ENCODE results near the gene EIF3CL.
"Not testable (repeated sequence)": the region's sequence is repeated elsewhere in the genome, so short reads cannot be mapped to it uniquely, and the experiment has no call there.

Gene EIF3CL

DNA sequence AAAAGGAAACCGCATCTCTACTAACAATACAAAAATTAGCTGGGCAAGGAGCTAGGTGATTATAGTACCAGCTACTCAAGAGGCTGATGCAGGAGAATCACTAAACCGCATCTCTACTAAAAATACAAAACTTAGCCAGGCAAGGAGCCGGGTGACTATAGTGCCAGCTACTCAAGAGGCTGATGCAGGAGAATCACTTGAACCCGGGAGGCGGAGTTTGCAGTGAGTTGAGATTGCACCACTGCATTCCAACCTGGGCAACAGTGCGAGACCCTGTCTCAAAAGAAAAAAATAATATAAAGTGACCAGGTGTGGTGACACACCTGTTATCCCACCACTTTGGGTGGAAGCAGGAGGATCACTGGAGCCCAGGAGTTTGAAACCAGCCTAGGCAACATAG lies 65.4 kb downstream of the EIF3CL start:
- DNase-seq, result not testable (repeated sequence)

DNA sequence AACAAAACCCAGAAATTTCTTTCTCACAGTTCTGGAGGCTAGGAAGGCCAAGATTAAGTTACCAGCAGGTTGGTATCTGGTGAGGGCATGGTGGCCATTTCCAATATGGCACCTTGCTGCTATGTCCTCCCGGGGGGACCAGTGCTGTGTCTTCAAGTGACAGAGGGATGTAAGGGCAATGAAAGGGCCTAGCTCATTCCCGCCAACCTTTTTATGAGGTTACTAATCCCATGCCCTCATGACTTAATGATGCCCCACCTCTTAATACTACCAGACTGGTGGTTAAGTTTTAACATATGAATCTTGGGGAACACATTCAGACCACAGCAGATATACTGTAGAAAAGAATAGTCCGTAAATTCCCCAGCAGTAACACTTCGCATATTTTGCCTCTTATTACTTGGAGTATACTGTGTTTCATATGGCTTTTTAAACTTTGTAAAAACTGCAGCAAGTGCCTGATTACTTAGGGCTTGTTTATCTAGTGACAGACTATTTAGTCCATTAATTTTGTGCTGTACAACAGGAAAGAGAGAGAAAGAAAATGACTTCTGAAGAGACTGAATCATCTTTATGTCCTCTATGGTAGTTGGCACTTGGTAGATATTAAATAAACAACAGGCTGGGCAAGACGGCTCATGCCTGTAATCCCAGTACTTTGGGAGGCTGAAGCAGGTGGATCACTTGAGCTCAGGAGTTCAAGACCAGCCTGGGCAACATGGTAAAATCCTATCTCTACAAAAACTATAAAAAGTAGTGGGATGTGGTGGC lies 66.5 kb downstream of the EIF3CL start:
- not testable (repeated sequence) for DNase-seq

DNA sequence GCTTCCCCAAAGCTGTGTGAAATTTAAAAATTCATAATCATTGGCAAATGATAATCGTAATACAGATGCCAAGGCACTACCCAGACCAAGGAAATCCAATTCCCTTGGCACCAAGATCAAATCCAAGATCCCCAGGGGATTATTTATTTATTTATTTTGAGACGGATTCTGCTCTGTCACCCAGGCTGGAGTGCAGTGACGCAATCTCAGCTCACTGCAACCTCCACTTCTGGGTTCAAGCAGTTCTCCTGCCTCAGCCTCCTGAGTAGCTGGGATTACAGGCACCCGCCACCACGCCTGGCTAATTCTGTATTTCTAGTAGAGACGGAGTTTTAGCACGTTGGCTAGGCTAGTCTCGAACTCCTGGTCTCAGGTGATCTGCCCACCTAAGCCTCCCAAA lies 68.0 kb downstream of the EIF3CL start:
- DNase-seq, result not testable (repeated sequence)

DNA sequence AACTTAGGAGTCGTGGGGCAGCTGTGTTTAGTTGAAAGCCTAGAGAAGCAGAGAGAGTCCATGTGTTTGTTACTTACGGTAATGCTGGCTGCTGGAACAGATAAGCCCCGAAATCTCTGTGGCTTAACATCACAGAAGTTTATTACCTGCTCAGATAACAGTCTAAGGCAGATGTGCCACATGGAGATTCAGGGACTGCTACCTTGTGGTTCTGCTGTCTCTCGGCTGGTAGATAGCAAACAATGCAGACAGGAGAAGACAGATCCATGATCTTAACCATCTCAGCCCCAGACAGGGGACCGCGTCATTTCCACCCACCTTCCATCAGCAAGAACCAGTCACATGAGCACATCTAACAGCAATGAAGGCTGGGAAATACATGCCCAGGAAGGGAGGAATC lies 71.0 kb downstream of the EIF3CL start:
- DNase-seq, result not testable (repeated sequence)

DNA sequence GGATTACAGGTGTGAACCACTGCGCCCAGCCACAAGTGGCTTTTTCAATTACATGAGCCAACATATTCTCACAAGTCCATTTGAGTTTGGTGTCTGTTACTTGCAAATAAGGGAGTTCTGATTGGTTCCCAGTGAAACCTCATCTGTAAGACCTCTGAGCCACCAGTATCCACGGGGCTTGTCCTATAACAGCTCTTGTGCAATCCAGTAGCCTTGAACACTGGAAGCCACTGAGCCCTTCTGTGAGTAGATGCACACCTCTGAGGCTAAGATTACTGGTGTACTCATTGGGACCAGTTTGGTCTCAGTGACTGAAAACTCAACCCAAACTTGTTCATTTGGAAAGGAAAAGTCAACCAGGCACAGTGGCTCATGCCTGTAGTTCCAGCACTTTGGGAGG lies 72.7 kb downstream of the EIF3CL start:
- DNase-seq, result not testable (repeated sequence)

DNA sequence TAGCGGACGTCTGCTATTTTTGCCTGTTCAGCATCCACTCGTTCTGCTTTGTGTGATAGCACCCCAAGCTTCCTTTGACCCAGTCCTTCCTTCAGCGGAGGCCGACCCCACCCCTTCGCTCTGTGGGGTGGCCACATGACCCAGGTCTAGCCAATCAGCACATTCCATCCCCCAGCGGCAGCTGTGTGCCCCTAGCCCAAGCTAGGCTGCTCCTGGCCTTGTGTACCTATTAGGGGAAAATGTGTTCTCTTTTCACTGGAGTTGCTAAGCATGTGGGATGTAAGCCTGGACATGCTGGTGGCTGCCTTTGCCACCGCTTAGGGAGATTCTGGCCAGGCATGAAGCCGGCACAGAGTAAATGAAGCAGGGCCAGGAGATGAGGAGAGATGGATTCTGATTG lies 73.4 kb downstream of the EIF3CL start:
- not testable (repeated sequence) for DNase-seq
